Measurements from ENCODE around the gene TEKT3. TPM values are rescaled to one million over a fixed set of nuclear protein-coding genes. Genes with fewer than 3 reads are reported as not detected.

The TEKT3 gene
- total and polyA plus RNA-seq, 9 of the 15 experiments (the other 6 are each of a cell fraction or from before 2014, with no cell fraction given), result not detected

- no peak for FAIRE-seq
- CTCF ChIA-PET (ENCODE audit: low intra/inter-chr PET ratio), result no interaction called here
- WGBS (ENCODE audit: insufficient coverage, low coverage, missing lambda C conversion rate), result 60% methylated on average over 8 of the region's 9 CpGs
Measured at GRCh38 chr17:15270628-15271381, 70.6 kb downstream of the TEKT3 start.

More at GRCh38 chr17:15270628-15271381, 70.6 kb downstream of the TEKT3 start:
- POLR2A ChIA-PET, result interaction anchor here (0.6 kb wide), 1 partner anchor 1060 kb away, joined by 3 read pairs; no protein-coding TSS in a partner anchor
- H3K36me3 ChIP-seq (ENCODE audit: control insufficient read depth, insufficient read depth, low read length), result no peaks in the 10 kb centered on the region
- intact Hi-C loops (cut with micrococcal nuclease) (no loop called here), in situ Hi-C loops (cut with MboI) (loop anchor here (25.0 kb wide), 1 partner anchor 691 kb away; no protein-coding TSS in a partner anchor)
- no peaks in the 10 kb centered on the region for H3K79me2 ChIP-seq (ENCODE audit: control insufficient read depth, insufficient read depth, low read length)
- no peaks in the 10 kb centered on the region for H4K20me1 ChIP-seq (replicated peaks; ENCODE audit: control insufficient read depth, insufficient read depth, low read length)
- peak; percentile 53 for TF ChIP-seq CEBPB (tag; IDR thresholded peaks at IDR 0.05)
- TF ChIP-seq, protein P1, sequence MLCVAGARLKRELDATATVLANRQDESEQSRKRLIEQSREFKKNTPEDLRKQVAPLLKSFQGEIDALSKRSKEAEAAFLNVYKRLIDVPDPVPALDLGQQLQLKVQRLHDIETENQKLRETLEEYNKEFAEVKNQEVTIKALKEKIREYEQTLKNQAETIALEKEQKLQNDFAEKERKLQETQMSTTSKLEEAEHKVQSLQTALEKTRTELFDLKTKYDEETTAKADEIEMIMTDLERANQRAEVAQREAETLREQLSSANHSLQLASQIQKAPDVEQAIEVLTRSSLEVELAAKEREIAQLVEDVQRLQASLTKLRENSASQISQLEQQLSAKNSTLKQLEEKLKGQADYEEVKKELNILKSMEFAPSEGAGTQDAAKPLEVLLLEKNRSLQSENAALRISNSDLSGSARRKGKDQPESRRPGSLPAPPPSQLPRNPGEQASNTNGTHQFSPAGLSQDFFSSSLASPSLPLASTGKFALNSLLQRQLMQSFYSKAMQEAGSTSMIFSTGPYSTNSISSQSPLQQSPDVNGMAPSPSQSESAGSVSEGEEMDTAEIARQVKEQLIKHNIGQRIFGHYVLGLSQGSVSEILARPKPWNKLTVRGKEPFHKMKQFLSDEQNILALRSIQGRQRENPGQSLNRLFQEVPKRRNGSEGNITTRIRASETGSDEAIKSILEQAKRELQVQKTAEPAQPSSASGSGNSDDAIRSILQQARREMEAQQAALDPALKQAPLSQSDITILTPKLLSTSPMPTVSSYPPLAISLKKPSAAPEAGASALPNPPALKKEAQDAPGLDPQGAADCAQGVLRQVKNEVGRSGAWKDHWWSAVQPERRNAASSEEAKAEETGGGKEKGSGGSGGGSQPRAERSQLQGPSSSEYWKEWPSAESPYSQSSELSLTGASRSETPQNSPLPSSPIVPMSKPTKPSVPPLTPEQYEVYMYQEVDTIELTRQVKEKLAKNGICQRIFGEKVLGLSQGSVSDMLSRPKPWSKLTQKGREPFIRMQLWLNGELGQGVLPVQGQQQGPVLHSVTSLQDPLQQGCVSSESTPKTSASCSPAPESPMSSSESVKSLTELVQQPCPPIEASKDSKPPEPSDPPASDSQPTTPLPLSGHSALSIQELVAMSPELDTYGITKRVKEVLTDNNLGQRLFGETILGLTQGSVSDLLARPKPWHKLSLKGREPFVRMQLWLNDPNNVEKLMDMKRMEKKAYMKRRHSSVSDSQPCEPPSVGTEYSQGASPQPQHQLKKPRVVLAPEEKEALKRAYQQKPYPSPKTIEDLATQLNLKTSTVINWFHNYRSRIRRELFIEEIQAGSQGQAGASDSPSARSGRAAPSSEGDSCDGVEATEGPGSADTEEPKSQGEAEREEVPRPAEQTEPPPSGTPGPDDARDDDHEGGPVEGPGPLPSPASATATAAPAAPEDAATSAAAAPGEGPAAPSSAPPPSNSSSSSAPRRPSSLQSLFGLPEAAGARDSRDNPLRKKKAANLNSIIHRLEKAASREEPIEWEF (CRISPR knock-in tag; IDR thresholded peaks at IDR 0.05), result no peak
- no peaks in the 10 kb centered on the region for H3K9me1 ChIP-seq (ENCODE audit: control insufficient read depth, insufficient read depth, low read length)
- no peaks in the 10 kb centered on the region for H3K9me3 ChIP-seq (replicated peaks; ENCODE audit: control insufficient read depth, insufficient read depth, low read depth, low read length)
- peak overlapping the region; percentile 61; the same call in 1 of the 2 replicates for H2AFZ ChIP-seq (ENCODE audit: low read depth, low read length)
- no peak overlapping the region for H3K27ac ChIP-seq (ENCODE audit: extremely low read depth, low read depth, low read length)
- H3K4me1 ChIP-seq (replicated peaks in 1 of 2; ENCODE audit: control insufficient read depth in 2 of 2, insufficient read depth in 2 of 2, low read length in 2 of 2), result peaks cover 0 to 7% of the 10 kb centered on the region in 2 experiments; a peak in 3 of 5 replicates
- H3K27me3 ChIP-seq (ENCODE audit: control insufficient read depth in 2 of 2, insufficient read depth in 2 of 2, low read length in 2 of 2), result peaks cover 0 to 16% of the 10 kb centered on the region in 2 experiments; a peak in 2 of 5 replicates
- peak overlapping the region; percentile 36 for H3K4me2 ChIP-seq (ENCODE audit: insufficient read depth, low read length)
- no TSS peak for BruUV-seq (replicated peaks)
- ATAC-seq (no peak), DNase-seq (ENCODE audit: extremely low read depth in 1 of 4, low spot score in 3 of 4) (no peak)
- no peak overlapping the region for H3K9ac ChIP-seq (ENCODE audit: insufficient read depth in 1 of 2, low read depth in 2 of 2, low read length in 2 of 2)
- H3K4me3 ChIP-seq, result no peak overlapping the region

All from K562 (cell line).